ENCODE results near the gene TRIP13.

TRIP13 gene

GRCh38 chr5:856531-857425, 35.9 kb upstream of the TRIP13 start:
- Histone ChIP-seq H3K27me3 (ENCODE audit: control insufficient read depth, insufficient read depth, low read length) (peaks cover 13% of the 10 kb centered on the region), H3K4me3 (ENCODE audit: low read length) (no peak overlapping the region), H3K4me1 (ENCODE audit: control insufficient read depth, insufficient read depth, low read length) (no peaks in the 10 kb centered on the region), H3K9me3 (replicated peaks; ENCODE audit: low read length) (no peaks in the 10 kb centered on the region), H3K36me3 (ENCODE audit: insufficient read depth, low read length) (no peaks in the 10 kb centered on the region), H3K9ac (ENCODE audit: low read depth, low read length) (no peak overlapping the region), H3K4me2 (ENCODE audit: low read length) (no peak overlapping the region)

GRCh38 chr5:858726-859125, 34.0 kb upstream of the TRIP13 start:
- Histone ChIP-seq H3K9me3 (replicated peaks; ENCODE audit: low read length) (no peaks in the 10 kb centered on the region), H3K4me3 (ENCODE audit: low read length) (no peak overlapping the region), H3K36me3 (ENCODE audit: insufficient read depth, low read length) (peaks cover 12% of the 10 kb centered on the region), H3K27me3 (ENCODE audit: control insufficient read depth, insufficient read depth, low read length) (no peaks in the 10 kb centered on the region), H3K4me2 (ENCODE audit: low read length) (no peak overlapping the region), H3K9ac (ENCODE audit: low read depth, low read length) (no peak overlapping the region), H3K4me1 (ENCODE audit: control insufficient read depth, insufficient read depth, low read length) (no peaks in the 10 kb centered on the region)

GRCh38 chr5:859391-859790, 33.3 kb upstream of the TRIP13 start:
- H3K36me3 ChIP-seq (ENCODE audit: insufficient read depth, low read length) = peaks cover 19% of the 10 kb centered on the region
- H3K4me1 ChIP-seq (ENCODE audit: control insufficient read depth, insufficient read depth, low read length) = no peaks in the 10 kb centered on the region
- no peak overlapping the region for H3K9ac ChIP-seq (ENCODE audit: low read depth, low read length)
- H3K4me3 ChIP-seq (ENCODE audit: low read length) = no peak overlapping the region
- no peak overlapping the region for H3K4me2 ChIP-seq (ENCODE audit: low read length)
- no peaks in the 10 kb centered on the region for H3K27me3 ChIP-seq (ENCODE audit: control insufficient read depth, insufficient read depth, low read length)
- H3K9me3 ChIP-seq (replicated peaks; ENCODE audit: low read length) = no peaks in the 10 kb centered on the region

- H3K9me3 ChIP-seq (replicated peaks; ENCODE audit: low read length) = no peaks in the 10 kb centered on the region
- no peak overlapping the region for H3K4me3 ChIP-seq (ENCODE audit: low read length)
- H3K4me1 ChIP-seq (ENCODE audit: control insufficient read depth, insufficient read depth, low read length) = no peaks in the 10 kb centered on the region
- H3K4me2 ChIP-seq (ENCODE audit: low read length) = no peak overlapping the region
- peaks cover 24% of the 10 kb centered on the region for H3K36me3 ChIP-seq (ENCODE audit: insufficient read depth, low read length)
- H3K27me3 ChIP-seq (ENCODE audit: control insufficient read depth, insufficient read depth, low read length) = no peaks in the 10 kb centered on the region
- H3K9ac ChIP-seq (ENCODE audit: low read depth, low read length) = no peak overlapping the region
Measured at GRCh38 chr5:859798-860296, 32.8 kb upstream of the TRIP13 start.

- H3K4me3 ChIP-seq (ENCODE audit: low read length) = no peak overlapping the region
- H3K36me3 ChIP-seq (ENCODE audit: insufficient read depth, low read length) = peaks cover 31% of the 10 kb centered on the region
- no peaks in the 10 kb centered on the region for H3K9me3 ChIP-seq (replicated peaks; ENCODE audit: low read length)
- no peaks in the 10 kb centered on the region for H3K4me1 ChIP-seq (ENCODE audit: control insufficient read depth, insufficient read depth, low read length)
- H3K9ac ChIP-seq (ENCODE audit: low read depth, low read length) = no peak overlapping the region
- H3K27me3 ChIP-seq (ENCODE audit: control insufficient read depth, insufficient read depth, low read length) = no peaks in the 10 kb centered on the region
- H3K4me2 ChIP-seq (ENCODE audit: low read length) = no peak overlapping the region
Measured at GRCh38 chr5:860506-861150, 32.1 kb upstream of the TRIP13 start.

GRCh38 chr5:861442-862366, 31.0 kb upstream of the TRIP13 start:
- H3K9ac ChIP-seq (ENCODE audit: low read depth, low read length) = no peak overlapping the region
- no peaks in the 10 kb centered on the region for H3K27me3 ChIP-seq (ENCODE audit: control insufficient read depth, insufficient read depth, low read length)
- H3K9me3 ChIP-seq (replicated peaks; ENCODE audit: low read length) = no peaks in the 10 kb centered on the region
- H3K4me2 ChIP-seq (ENCODE audit: low read length) = no peak overlapping the region
- peaks cover 42% of the 10 kb centered on the region for H3K36me3 ChIP-seq (ENCODE audit: insufficient read depth, low read length)
- H3K4me3 ChIP-seq (ENCODE audit: low read length) = no peak overlapping the region
- no peaks in the 10 kb centered on the region for H3K4me1 ChIP-seq (ENCODE audit: control insufficient read depth, insufficient read depth, low read length)

- H3K4me3 ChIP-seq (ENCODE audit: low read length) = no peak overlapping the region
- no peak overlapping the region for H3K9ac ChIP-seq (ENCODE audit: low read depth, low read length)
- no peaks in the 10 kb centered on the region for H3K4me1 ChIP-seq (ENCODE audit: control insufficient read depth, insufficient read depth, low read length)
Measured at GRCh38 chr5:862367-863243, 30.1 kb upstream of the TRIP13 start.

GRCh38 chr5:863244-863805, 29.4 kb upstream of the TRIP13 start:
- Histone ChIP-seq H3K9ac (ENCODE audit: low read depth, low read length) (no peak overlapping the region), H3K9me3 (replicated peaks; ENCODE audit: low read length) (no peaks in the 10 kb centered on the region), H3K36me3 (ENCODE audit: insufficient read depth, low read length) (peaks cover 58% of the 10 kb centered on the region), H3K27me3 (ENCODE audit: control insufficient read depth, insufficient read depth, low read length) (no peaks in the 10 kb centered on the region), H3K4me1 (ENCODE audit: control insufficient read depth, insufficient read depth, low read length) (no peaks in the 10 kb centered on the region), H3K4me3 (ENCODE audit: low read length) (no peak overlapping the region), H3K4me2 (ENCODE audit: low read length) (no peak overlapping the region)

More at GRCh38 chr5:862367-863243, 30.1 kb upstream of the TRIP13 start:
- H3K9me3 ChIP-seq (replicated peaks; ENCODE audit: low read length) = no peaks in the 10 kb centered on the region
- peaks cover 51% of the 10 kb centered on the region for H3K36me3 ChIP-seq (ENCODE audit: insufficient read depth, low read length)
- no peaks in the 10 kb centered on the region for H3K27me3 ChIP-seq (ENCODE audit: control insufficient read depth, insufficient read depth, low read length)
- H3K4me2 ChIP-seq (ENCODE audit: low read length) = no peak overlapping the region

GRCh38 chr5:864492-865167, 28.1 kb upstream of the TRIP13 start:
- H3K4me3 ChIP-seq (ENCODE audit: low read length) = no peak overlapping the region
- peaks cover 71% of the 10 kb centered on the region for H3K36me3 ChIP-seq (ENCODE audit: insufficient read depth, low read length)
- no peak overlapping the region for H3K9ac ChIP-seq (ENCODE audit: low read depth, low read length)
- H3K9me3 ChIP-seq (replicated peaks; ENCODE audit: low read length) = no peaks in the 10 kb centered on the region
- H3K4me1 ChIP-seq (ENCODE audit: control insufficient read depth, insufficient read depth, low read length) = no peaks in the 10 kb centered on the region
- H3K4me2 ChIP-seq (ENCODE audit: low read length) = no peak overlapping the region
- H3K27me3 ChIP-seq (ENCODE audit: control insufficient read depth, insufficient read depth, low read length) = no peaks in the 10 kb centered on the region

GRCh38 chr5:865168-865521, 27.5 kb upstream of the TRIP13 start:
- Histone ChIP-seq H3K9me3 (replicated peaks; ENCODE audit: low read length) (no peaks in the 10 kb centered on the region), H3K4me3 (ENCODE audit: low read length) (no peak overlapping the region), H3K4me2 (ENCODE audit: low read length) (no peak overlapping the region), H3K4me1 (ENCODE audit: control insufficient read depth, insufficient read depth, low read length) (no peaks in the 10 kb centered on the region), H3K27me3 (ENCODE audit: control insufficient read depth, insufficient read depth, low read length) (no peaks in the 10 kb centered on the region), H3K9ac (ENCODE audit: low read depth, low read length) (no peak overlapping the region), H3K36me3 (ENCODE audit: insufficient read depth, low read length) (peaks cover 76% of the 10 kb centered on the region)

All from skeletal muscle satellite cell (primary cell).